ENCODE data around the gene FOSL2. TPM values are rescaled to one million over a fixed set of nuclear protein-coding genes. Genes with fewer than 3 reads are reported as not detected.

Gene FOSL2
- polyA plus RNA-seq, 1 of the 3 experiments (the other 2 are of a cell fraction), result 41.7 TPM

- Histone ChIP-seq H3K9me3 (no peaks in the 10 kb centered on the region), H3K4me2 (no peak overlapping the region), H4K20me1 (ENCODE audit: insufficient read depth) (no peaks in the 10 kb centered on the region), H3K36me3 (replicated peaks in 1 of 2; ENCODE audit: control insufficient read depth in 1 of 2, insufficient read depth in 2 of 2, low read length in 1 of 2) (no peaks in the 10 kb centered on the region), H3K27ac (ENCODE audit: low read depth in 2 of 2, low read length in 1 of 2) (no peak overlapping the region), H3K4me3 (ENCODE audit: low read depth in 2 of 2, low read length in 1 of 2) (no peak overlapping the region), H3K9me2 (no peaks in the 10 kb centered on the region), H2AFZ (ENCODE audit: low read depth) (no peak overlapping the region), H3F3A (replicated peaks; ENCODE audit: insufficient read depth) (no peaks in the 10 kb centered on the region), H3K4me1 (ENCODE audit: control insufficient read depth in 1 of 2, insufficient read depth in 2 of 2, low read depth in 1 of 2, low read length in 1 of 2) (peaks cover 0 to 7% of the 10 kb centered on the region in 2 experiments; a peak in 1 of 4 replicates), H3K79me2 (ENCODE audit: insufficient read depth) (no peaks in the 10 kb centered on the region), H3K9ac (no peak overlapping the region), H3K27me3 (ENCODE audit: insufficient read depth) (no peaks in the 10 kb centered on the region)
- CTCF ChIA-PET, result interaction anchor here (0.8 to 2.0 kb wide), 3 partner anchors 9 to 132 kb away, joined by 3 to 7 read pairs (median 3); no protein-coding TSS in a partner anchor
- TF ChIP-seq YY1 (IDR thresholded peaks at IDR 0.05; ENCODE audit: low read depth), result no peak
- TF ChIP-seq POLR2AphosphoS5 (IDR thresholded peaks at IDR 0.05; ENCODE audit: low read depth, low read length), result no peak
- no peak for DNase-seq
- WGBS (ENCODE audit: low lambda C conversion rate), result 77% methylated on average over 4 of the region's 4 CpGs
- POLR2A ChIA-PET, result no interaction called here
These were observed 43.2 kb downstream of the FOSL2 start for GRCh38 chr2:28435814-28436351.

GRCh38 chr2:28436525-28437051 lies 43.9 kb downstream of the FOSL2 start:
- Histone ChIP-seq H3K9me2 (no peaks in the 10 kb centered on the region), H3K79me2 (ENCODE audit: insufficient read depth) (no peaks in the 10 kb centered on the region), H3K27ac (ENCODE audit: low read depth in 2 of 2, low read length in 1 of 2) (no peak overlapping the region), H2AFZ (ENCODE audit: low read depth) (no peak overlapping the region), H3K9ac (no peak overlapping the region), H3K4me3 (ENCODE audit: low read depth in 2 of 2, low read length in 1 of 2) (no peak overlapping the region), H4K20me1 (ENCODE audit: insufficient read depth) (no peaks in the 10 kb centered on the region), H3K4me2 (no peak overlapping the region), H3F3A (replicated peaks; ENCODE audit: insufficient read depth) (no peaks in the 10 kb centered on the region), H3K27me3 (ENCODE audit: insufficient read depth) (no peaks in the 10 kb centered on the region), H3K9me3 (no peaks in the 10 kb centered on the region), H3K4me1 (ENCODE audit: control insufficient read depth in 1 of 2, insufficient read depth in 2 of 2, low read depth in 1 of 2, low read length in 1 of 2) (peaks cover 0 to 7% of the 10 kb centered on the region in 2 experiments; a peak in 1 of 4 replicates), H3K36me3 (replicated peaks in 1 of 2; ENCODE audit: control insufficient read depth in 1 of 2, insufficient read depth in 2 of 2, low read length in 1 of 2) (no peaks in the 10 kb centered on the region)
- no peak for TF ChIP-seq JUND (IDR thresholded peaks at IDR 0.05)
- WGBS (ENCODE audit: low lambda C conversion rate), result 79% methylated on average over 9 of the region's 17 CpGs
- CTCF ChIA-PET, result interaction anchor here (0.6 to 2.0 kb wide), 2 partner anchors 16 to 144 kb away, joined by 3 to 7 read pairs; no protein-coding TSS in a partner anchor
- DNase-seq, result peak; percentile 69
- POLR2A ChIA-PET, result no interaction called here

GRCh38 chr2:28437149-28437835 lies 44.6 kb downstream of the FOSL2 start:
- Histone ChIP-seq H2AFZ (ENCODE audit: low read depth) (no peak overlapping the region), H3K9me2 (no peaks in the 10 kb centered on the region), H3K9ac (no peak overlapping the region), H3K27ac (ENCODE audit: low read depth in 2 of 2, low read length in 1 of 2) (no peak overlapping the region), H3F3A (replicated peaks; ENCODE audit: insufficient read depth) (no peaks in the 10 kb centered on the region), H4K20me1 (ENCODE audit: insufficient read depth) (no peaks in the 10 kb centered on the region), H3K36me3 (replicated peaks in 1 of 2; ENCODE audit: control insufficient read depth in 1 of 2, insufficient read depth in 2 of 2, low read length in 1 of 2) (no peaks in the 10 kb centered on the region), H3K9me3 (no peaks in the 10 kb centered on the region), H3K4me3 (ENCODE audit: low read depth in 2 of 2, low read length in 1 of 2) (no peak overlapping the region), H3K27me3 (ENCODE audit: insufficient read depth) (no peaks in the 10 kb centered on the region), H3K79me2 (ENCODE audit: insufficient read depth) (no peaks in the 10 kb centered on the region), H3K4me1 (ENCODE audit: control insufficient read depth in 1 of 2, insufficient read depth in 2 of 2, low read depth in 1 of 2, low read length in 1 of 2) (peaks cover 0 to 7% of the 10 kb centered on the region in 2 experiments; a peak in 1 of 4 replicates), H3K4me2 (no peak overlapping the region)
- DNase-seq, result peak; percentile 64
- no peak for TF ChIP-seq GABPA (IDR thresholded peaks at IDR 0.05; ENCODE audit: low read depth)
- no peak for TF ChIP-seq RCOR1 (IDR thresholded peaks at IDR 0.05; ENCODE audit: low read length)
- 90% methylated on average over 18 of the region's 18 CpGs for WGBS (ENCODE audit: low lambda C conversion rate)
- ChIA-PET CTCF (no interaction called here), POLR2A (no interaction called here)
